ENCODE results near the gene NRF1. TPM values are rescaled to one million over a fixed set of nuclear protein-coding genes. Genes with fewer than 3 reads are reported as not detected.
"Not testable (repeated sequence)": the region's sequence is repeated elsewhere in the genome, so short reads cannot be mapped to it uniquely, and the experiment has no call there.

The NRF1 gene
- total RNA-seq: 10 to 100 TPM; 16.5 to 20.0 (median 19.4) TPM
- 5.7 TPM for polyA plus RNA-seq
- long read RNA-seq, donor 1, transcript NRF1-201 (11 exons, 2,424 nt): major isoform, 5 of 19 reads
- long read RNA-seq, donor 1, transcript NRF1-205 (11 exons, 3,528 nt): major isoform, 5 of 19 reads
- long read RNA-seq, donor 1, partial matches to known transcripts: 2 of 19 reads
- long read RNA-seq, donor 1, other reads (novel, unspliced or antisense): 7 of 19 reads
- long read RNA-seq, donor 2, transcript NRF1-201 (11 exons, 2,424 nt): major isoform, 6 of 12 reads
- long read RNA-seq, donor 2, partial matches to known transcripts: 0 of 12 reads
- long read RNA-seq, donor 2, other reads (novel, unspliced or antisense): 3 of 12 reads
- long read RNA-seq, donor 3, transcript NRF1-205 (11 exons, 3,528 nt): minor isoform, 7 of 40 reads
- long read RNA-seq, donor 3, transcript NRF1-201 (11 exons, 2,424 nt): major isoform, 11 of 40 reads
- long read RNA-seq, donor 3, partial matches to known transcripts: 9 of 40 reads
- long read RNA-seq, donor 3, other reads (novel, unspliced or antisense): 13 of 40 reads
- long read RNA-seq, donor 4, transcript NRF1-201 (11 exons, 2,424 nt): major isoform, 9 of 12 reads
- long read RNA-seq, donor 4, partial matches to known transcripts: 1 of 12 reads
- long read RNA-seq, donor 4, other reads (novel, unspliced or antisense): 1 of 12 reads

DNA sequence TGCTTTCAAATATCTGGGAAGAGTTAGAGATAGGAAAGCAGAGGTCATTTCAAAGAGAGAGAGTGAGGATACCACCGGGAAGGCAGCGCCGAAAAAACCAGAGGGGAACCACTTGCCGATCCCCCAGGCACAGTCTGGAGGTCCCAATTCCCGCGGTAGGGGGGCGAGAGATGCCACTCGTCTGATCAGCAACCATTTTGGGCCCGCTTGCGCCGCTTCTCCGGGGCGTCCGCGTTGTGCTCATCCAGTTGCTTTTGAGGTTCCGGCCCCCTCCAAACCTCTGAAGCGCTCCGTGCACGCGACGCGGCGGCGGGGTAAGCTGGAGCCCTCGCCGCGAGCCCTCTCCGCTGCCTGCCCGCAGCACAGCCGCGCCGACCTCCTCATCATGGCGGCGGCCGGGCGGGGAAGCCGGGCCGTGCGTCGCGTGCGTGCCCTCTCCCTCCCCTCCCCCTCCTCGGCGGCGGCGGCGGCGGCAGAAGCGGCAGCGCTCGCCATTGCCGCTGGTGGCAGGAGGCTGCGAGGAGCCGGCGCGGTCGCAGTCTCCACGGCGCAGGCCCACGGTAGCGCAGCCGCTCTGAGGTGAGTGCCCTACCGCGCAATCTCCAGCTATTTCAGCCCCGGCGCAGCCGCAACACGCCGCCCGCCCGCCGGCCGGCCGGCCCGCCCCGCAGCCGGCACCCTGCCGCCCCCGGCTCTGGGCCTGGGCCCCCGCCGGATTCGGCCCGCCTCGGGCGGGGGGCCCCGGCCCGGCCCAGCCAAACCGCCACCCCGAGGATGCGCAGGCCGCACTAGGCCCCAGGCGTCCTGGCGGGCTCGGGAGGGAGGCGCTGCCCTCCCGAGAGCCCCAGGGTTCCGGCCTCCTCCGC is at the start of gene NRF1:
Gene NRF1 (plus strand): TSS at position 475 of the 866 bp plus-strand sequence. CDS start 45,632 bp downstream, outside the sequence.
- no peaks in the 10 kb centered on the region for H3K9me3 ChIP-seq (ENCODE audit: control insufficient read depth, low read length)
- H3K27me3 ChIP-seq (ENCODE audit: control insufficient read depth, insufficient read depth): no peaks in the 10 kb centered on the region
- intact Hi-C loops (cut with DNase I): no loop called here
- ATAC-seq (peak; percentile 98), DNase-seq (peak; percentile 91 to 97 (median 97))
- WGBS: under 1% methylated on average over 98 of the region's 98 CpGs
- peak within 1 kb of the TSS; percentile 98 for H3K27ac ChIP-seq (ENCODE audit: low read length)
- H3K4me1 ChIP-seq (ENCODE audit: control insufficient read depth, insufficient read depth, low read length): no peaks in the 10 kb centered on the region
- H3K4me3 ChIP-seq (ENCODE audit: low read length): peak within 1 kb of the TSS; percentile 97

DNA sequence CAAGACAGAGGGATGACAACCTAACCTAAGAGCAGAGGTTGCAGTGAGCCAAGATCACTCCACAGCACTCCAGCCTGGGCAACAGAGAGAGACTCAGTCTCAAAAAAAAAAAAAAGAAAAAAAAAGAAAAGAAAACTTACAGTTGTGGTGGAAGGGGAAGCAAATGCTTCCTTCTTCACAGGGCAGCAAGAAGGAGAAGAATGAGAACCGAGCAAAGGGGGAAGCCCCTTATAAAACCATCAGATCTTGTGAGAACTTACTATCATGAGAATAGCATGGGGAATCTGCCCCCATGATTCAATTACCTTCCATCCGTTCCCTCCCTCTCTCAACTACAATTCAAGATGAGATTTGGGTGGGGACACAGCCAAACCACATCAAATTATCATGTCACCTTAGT is 45.2 kb upstream of the NRF1 start:
- DNase-seq; intact Hi-C loops (cut with DNase I); H3K27ac ChIP-seq (ENCODE audit: low read length); H3K4me1 ChIP-seq (ENCODE audit: control insufficient read depth, insufficient read depth, low read length); H3K27me3 ChIP-seq (ENCODE audit: control insufficient read depth, insufficient read depth); ATAC-seq; H3K9me3 ChIP-seq (ENCODE audit: control insufficient read depth, low read length); H3K4me3 ChIP-seq (ENCODE audit: low read length): not testable (repeated sequence)
- WGBS: 49% methylated on average over 2 of the region's 2 CpGs

DNA sequence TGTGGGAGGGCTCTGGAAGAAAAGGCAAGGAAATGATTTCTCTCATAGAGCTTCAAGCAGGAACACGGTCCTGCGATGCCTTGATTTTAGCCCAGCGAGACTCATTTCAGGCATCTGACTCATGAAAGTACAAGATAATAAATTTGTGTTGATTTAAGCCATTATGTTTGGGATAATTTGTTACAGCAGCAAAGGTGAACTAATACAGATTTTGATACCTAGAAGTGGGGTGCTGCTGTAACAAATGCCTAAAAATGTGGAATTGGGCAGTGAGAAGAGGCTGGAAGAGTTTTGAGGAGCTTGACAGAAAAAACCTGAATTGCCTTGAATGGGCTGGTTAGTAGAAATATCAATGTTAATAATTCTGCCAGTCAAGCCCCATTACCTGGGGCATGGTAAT is 44.1 kb upstream of the NRF1 start:
- no peak for ATAC-seq
- DNase-seq: no peak
- intact Hi-C loops (cut with DNase I): no loop called here
- Histone ChIP-seq H3K9me3 (ENCODE audit: control insufficient read depth, low read length) (no peaks in the 10 kb centered on the region), H3K27ac (ENCODE audit: low read length) (no peak overlapping the region), H3K27me3 (ENCODE audit: control insufficient read depth, insufficient read depth) (no peaks in the 10 kb centered on the region), H3K4me3 (ENCODE audit: low read length) (no peak overlapping the region), H3K4me1 (ENCODE audit: control insufficient read depth, insufficient read depth, low read length) (no peaks in the 10 kb centered on the region)
- WGBS: 89% methylated on average over 3 of the region's 3 CpGs

DNA sequence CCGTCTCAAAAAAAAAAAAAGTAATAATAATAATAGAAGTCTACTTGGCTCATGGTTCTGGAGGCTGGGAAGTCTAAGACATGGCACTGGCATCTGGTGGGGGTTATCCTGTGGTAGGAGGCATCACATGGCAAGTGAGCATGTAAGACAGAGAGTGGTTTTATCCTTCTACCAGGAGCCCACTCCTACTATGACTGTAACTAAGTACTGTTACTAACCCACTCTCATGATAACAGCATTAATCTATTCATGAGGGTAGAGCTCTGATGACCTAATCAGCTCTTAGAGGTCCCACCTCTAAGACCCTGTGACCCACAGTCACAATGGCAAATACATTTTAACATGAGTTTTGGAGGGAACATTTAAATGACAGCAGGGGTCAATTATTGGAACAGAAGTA is 43.3 kb upstream of the NRF1 start:
- no peaks in the 10 kb centered on the region for H3K9me3 ChIP-seq (ENCODE audit: control insufficient read depth, low read length)
- ATAC-seq: no peak
- no peak for DNase-seq
- no peak overlapping the region for H3K27ac ChIP-seq (ENCODE audit: low read length)
- H3K27me3 ChIP-seq (ENCODE audit: control insufficient read depth, insufficient read depth): no peaks in the 10 kb centered on the region
- no peak overlapping the region for H3K4me3 ChIP-seq (ENCODE audit: low read length)
- intact Hi-C loops (cut with DNase I): no loop called here
- 46% methylated on average over 1 of the region's 1 CpG for WGBS
- H3K4me1 ChIP-seq (ENCODE audit: control insufficient read depth, insufficient read depth, low read length): no peaks in the 10 kb centered on the region

DNA sequence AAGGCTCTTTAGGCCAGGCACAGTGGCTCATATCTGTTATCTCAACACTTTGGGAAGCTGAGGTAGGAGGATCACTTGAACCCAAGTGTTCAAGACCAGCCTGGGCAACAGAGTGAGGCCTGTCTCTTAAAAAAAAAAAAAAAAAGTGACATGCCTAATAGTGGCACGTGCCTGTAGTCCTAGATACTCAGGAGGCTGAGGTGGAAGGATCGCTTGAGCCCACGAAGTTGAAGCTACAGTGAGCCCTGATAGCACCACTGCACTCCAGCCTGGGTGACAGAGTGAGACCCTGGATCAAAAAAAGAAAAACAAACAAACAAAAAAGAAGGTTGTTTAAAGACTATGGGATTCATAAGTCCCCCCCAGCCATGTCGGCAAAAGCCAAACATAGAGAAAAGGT is 42.2 kb upstream of the NRF1 start:
- DNase-seq: no peak
- Histone ChIP-seq H3K27ac (ENCODE audit: low read length) (no peak overlapping the region), H3K4me3 (ENCODE audit: low read length) (no peak overlapping the region), H3K27me3 (ENCODE audit: control insufficient read depth, insufficient read depth) (no peaks in the 10 kb centered on the region), H3K9me3 (ENCODE audit: control insufficient read depth, low read length) (no peaks in the 10 kb centered on the region), H3K4me1 (ENCODE audit: control insufficient read depth, insufficient read depth, low read length) (no peaks in the 10 kb centered on the region)
- no peak for ATAC-seq
- intact Hi-C loops (cut with DNase I): no loop called here
- WGBS: 46% methylated on average over 4 of the region's 4 CpGs

DNA sequence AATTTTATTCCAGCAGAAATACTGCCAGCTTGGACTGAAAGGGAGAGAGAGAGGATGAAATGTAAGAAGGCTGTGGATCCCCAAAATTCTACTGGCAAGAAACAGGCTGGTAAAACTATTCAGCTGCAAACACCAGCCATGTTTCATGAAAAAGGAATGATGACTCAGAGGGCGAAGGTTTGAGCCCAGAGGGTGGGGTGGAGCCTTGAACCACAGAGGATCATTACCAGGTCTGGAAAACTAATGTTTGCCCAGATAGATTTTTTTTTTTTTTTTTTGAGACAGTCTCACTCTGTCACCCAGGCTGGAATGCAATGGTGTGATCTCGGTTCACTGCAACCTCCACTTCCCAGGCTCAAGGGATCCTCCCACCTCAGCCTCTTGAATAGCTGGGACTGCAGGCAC is 41.7 kb upstream of the NRF1 start:
- intact Hi-C loops (cut with DNase I): no loop called here
- ATAC-seq (no peak), DNase-seq (no peak)
- 72% methylated on average over 2 of the region's 2 CpGs for WGBS
- H3K4me3 ChIP-seq (ENCODE audit: low read length): no peak overlapping the region
- H3K9me3 ChIP-seq (ENCODE audit: control insufficient read depth, low read length): no peaks in the 10 kb centered on the region
- H3K27ac ChIP-seq (ENCODE audit: low read length): no peak overlapping the region
- H3K27me3 ChIP-seq (ENCODE audit: control insufficient read depth, insufficient read depth): no peaks in the 10 kb centered on the region
- no peaks in the 10 kb centered on the region for H3K4me1 ChIP-seq (ENCODE audit: control insufficient read depth, insufficient read depth, low read length)

DNA sequence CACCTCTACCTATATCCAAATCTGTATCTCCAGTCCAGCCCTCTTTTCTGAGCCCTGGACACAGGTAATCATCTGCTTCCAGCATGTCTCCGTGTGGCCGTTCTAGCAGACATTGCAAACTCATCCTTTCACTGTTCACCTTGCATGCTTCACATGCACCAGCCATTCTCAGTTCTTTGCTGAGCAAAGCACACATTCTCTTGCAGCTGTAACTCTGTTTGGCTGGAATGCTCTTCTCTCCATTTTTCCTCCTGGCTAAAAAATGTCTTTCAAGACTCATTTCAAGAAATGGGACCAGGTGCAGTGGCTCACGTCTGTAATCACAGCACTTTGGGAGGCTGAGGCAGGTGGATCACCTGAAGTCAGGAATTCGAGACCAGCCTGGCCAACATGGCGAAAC is 40.3 kb upstream of the NRF1 start:
- intact Hi-C loops (cut with DNase I): no loop called here
- H3K9me3 ChIP-seq (ENCODE audit: control insufficient read depth, low read length): no peaks in the 10 kb centered on the region
- WGBS: 86% methylated on average over 5 of the region's 5 CpGs
- no peaks in the 10 kb centered on the region for H3K27me3 ChIP-seq (ENCODE audit: control insufficient read depth, insufficient read depth)
- no peak overlapping the region for H3K27ac ChIP-seq (ENCODE audit: low read length)
- ATAC-seq (no peak), DNase-seq (no peak)
- H3K4me3 ChIP-seq (ENCODE audit: low read length): no peak overlapping the region
- no peaks in the 10 kb centered on the region for H3K4me1 ChIP-seq (ENCODE audit: control insufficient read depth, insufficient read depth, low read length)

DNA sequence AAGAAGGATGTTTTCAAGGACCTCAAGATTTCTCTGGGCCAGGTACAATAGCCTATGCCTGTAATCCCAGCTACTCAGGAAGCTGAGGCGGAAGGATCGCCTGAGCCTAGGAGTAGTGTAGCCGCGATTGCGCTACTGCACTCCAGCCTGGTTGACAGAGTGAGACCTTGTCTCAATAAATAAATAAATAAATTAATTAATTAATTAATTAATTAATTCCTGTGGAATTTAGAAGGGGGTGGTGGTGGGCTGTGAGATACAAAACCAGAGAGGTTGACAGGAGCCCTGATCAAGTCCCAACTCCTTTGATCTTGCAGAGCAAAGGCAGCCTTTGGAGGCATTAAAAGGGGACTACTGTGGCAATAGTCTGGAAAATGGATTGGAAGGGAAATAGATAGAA is 39.3 kb upstream of the NRF1 start:
- no peak for DNase-seq
- no peaks in the 10 kb centered on the region for H3K27me3 ChIP-seq (ENCODE audit: control insufficient read depth, insufficient read depth)
- H3K9me3 ChIP-seq (ENCODE audit: control insufficient read depth, low read length): no peaks in the 10 kb centered on the region
- H3K4me3 ChIP-seq (ENCODE audit: low read length): no peak overlapping the region
- H3K4me1 ChIP-seq (ENCODE audit: control insufficient read depth, insufficient read depth, low read length): no peaks in the 10 kb centered on the region
- no peak overlapping the region for H3K27ac ChIP-seq (ENCODE audit: low read length)
- ATAC-seq: no peak
- 94% methylated on average over 5 of the region's 5 CpGs for WGBS
- intact Hi-C loops (cut with DNase I): no loop called here

DNA sequence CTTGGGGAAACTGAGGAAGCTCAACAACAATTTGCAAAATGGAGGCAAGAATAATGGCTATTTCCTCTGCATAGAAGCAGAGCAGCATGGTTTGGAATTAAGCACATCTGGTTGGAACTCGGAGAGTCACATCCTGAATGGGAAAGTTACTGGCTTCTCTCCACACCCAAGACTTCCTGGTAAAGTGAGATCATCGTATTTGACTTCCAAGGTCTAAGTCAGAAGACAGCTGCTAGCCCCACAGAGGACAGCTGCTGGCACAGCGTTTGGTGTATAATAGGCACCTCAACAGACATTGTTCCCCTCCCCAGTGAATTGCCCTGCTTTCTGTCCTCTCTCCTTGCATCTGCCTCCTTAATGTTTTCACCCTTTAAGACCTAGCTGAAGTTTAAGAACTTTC is 37.0 kb upstream of the NRF1 start:
- intact Hi-C loops (cut with DNase I): no loop called here
- Histone ChIP-seq H3K27ac (ENCODE audit: low read length) (no peak overlapping the region), H3K4me1 (ENCODE audit: control insufficient read depth, insufficient read depth, low read length) (no peaks in the 10 kb centered on the region), H3K27me3 (ENCODE audit: control insufficient read depth, insufficient read depth) (no peaks in the 10 kb centered on the region), H3K4me3 (ENCODE audit: low read length) (no peak overlapping the region), H3K9me3 (ENCODE audit: control insufficient read depth, low read length) (no peaks in the 10 kb centered on the region)
- 37% methylated on average over 3 of the region's 3 CpGs for WGBS
- peak in 1 of 2 donors; percentile 80 for ATAC-seq
- no peak for DNase-seq

DNA sequence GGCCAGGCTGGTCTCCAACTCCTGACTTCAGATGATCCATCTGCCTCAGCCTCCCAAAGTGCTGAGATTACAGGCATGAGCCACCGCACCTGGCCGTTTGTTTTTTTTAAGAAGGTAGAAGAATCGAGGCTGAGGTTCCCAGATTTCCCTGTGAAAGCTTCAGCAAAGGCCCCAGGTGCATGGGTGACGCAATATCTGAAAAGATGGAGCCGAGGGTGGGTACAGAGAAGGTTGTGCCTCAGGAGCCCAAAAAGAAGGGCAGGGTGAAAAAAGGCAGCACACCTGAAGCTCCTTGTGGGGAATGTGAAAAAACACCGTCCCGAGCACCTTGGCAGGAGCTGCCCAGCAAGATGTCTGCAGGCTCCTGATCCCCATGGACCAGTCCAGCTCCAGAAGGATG is 35.8 kb upstream of the NRF1 start:
- no peaks in the 10 kb centered on the region for H3K4me1 ChIP-seq (ENCODE audit: control insufficient read depth, insufficient read depth, low read length)
- WGBS: 93% methylated on average over 7 of the region's 7 CpGs
- intact Hi-C loops (cut with DNase I): no loop called here
- H3K27ac ChIP-seq (ENCODE audit: low read length): no peak overlapping the region
- DNase-seq: no peak
- no peak for ATAC-seq
- H3K4me3 ChIP-seq (ENCODE audit: low read length): no peak overlapping the region
- no peaks in the 10 kb centered on the region for H3K27me3 ChIP-seq (ENCODE audit: control insufficient read depth, insufficient read depth)
- no peaks in the 10 kb centered on the region for H3K9me3 ChIP-seq (ENCODE audit: control insufficient read depth, low read length)

DNA sequence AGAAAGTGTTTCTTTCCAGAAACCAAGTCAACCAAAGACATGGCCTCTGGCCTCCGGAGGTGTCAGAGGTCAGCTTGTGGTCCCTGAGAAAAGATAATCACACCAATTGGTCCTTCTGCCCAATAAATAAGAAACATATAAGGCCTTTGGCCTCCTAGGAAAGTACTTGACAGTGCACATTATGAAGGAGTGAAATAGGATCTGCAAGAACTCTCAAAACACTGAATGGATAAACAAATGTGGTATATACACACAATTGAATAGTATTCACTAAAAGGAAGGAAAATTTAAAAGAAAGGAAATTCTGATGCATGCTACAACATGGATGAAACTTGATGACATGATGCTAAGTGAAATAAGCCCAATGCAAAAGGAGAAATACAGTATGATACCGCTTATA is 35.4 kb upstream of the NRF1 start:
- H3K9me3 ChIP-seq (ENCODE audit: control insufficient read depth, low read length): no peaks in the 10 kb centered on the region
- WGBS: 94% methylated on average over 2 of the region's 2 CpGs
- no peak for DNase-seq
- no peaks in the 10 kb centered on the region for H3K4me1 ChIP-seq (ENCODE audit: control insufficient read depth, insufficient read depth, low read length)
- H3K27me3 ChIP-seq (ENCODE audit: control insufficient read depth, insufficient read depth): no peaks in the 10 kb centered on the region
- H3K4me3 ChIP-seq (ENCODE audit: low read length): no peak overlapping the region
- intact Hi-C loops (cut with DNase I): no loop called here
- H3K27ac ChIP-seq (ENCODE audit: low read length): no peak overlapping the region
- no peak for ATAC-seq

All from right cardiac atrium (tissue), 5 donors.